Posterior cingulate gyrus (tissue), 11 donors: ENCODE results near the gene ACTRT2.

Experiments used
- DNase-seq, 10 donors: peaks; one replicate each; pipeline versions ENCODE4 v3.0.0 to v3.0.0-alpha.2; 2020 to 2021; ENCODE audit warnings: mixed read lengths in 3 of 10
- intact Hi-C: fragments of 100-400 bp; cut with DNase I; formaldehyde crosslinking; loops from one replicate; pipeline ENCODE4 v1.15.1; 2023

Gene ACTRT2

GRCh38 chr1:3028531-3029282, 7.4 kb downstream of the ACTRT2 start:
- DNase-seq: peak in 2 of 10 donors; percentile 13 to 81
- intact Hi-C loops: no loop called here

- no peak for DNase-seq
- intact Hi-C loops: no loop called here
Measured at GRCh38 chr1:3029481-3029961, 8.3 kb downstream of the ACTRT2 start.

- peak in 2 of 10 donors; percentile 6 to 81 for DNase-seq
- intact Hi-C loops: no loop called here
Measured at GRCh38 chr1:3029991-3030662, 8.9 kb downstream of the ACTRT2 start.

- intact Hi-C loops: no loop called here
- DNase-seq: peak in 6 of 10 donors; percentile 55 to 95 (median 66)
Measured at GRCh38 chr1:3030663-3031381, 9.6 kb downstream of the ACTRT2 start.

GRCh38 chr1:3031401-3032221, 10.3 kb downstream of the ACTRT2 start:
- DNase-seq: peak in 4 of 10 donors; percentile 21 to 92 (median 44)
- intact Hi-C loops: no loop called here

GRCh38 chr1:3032371-3033039, 11.2 kb downstream of the ACTRT2 start:
- intact Hi-C loops: no loop called here
- DNase-seq: peak in 3 of 10 donors; percentile 4 to 72 (median 57)

GRCh38 chr1:3033040-3033789, 11.9 kb downstream of the ACTRT2 start:
- DNase-seq: peak in 3 of 10 donors; percentile 3 to 70 (median 54)
- intact Hi-C loops: no loop called here

GRCh38 chr1:3033790-3034090, 12.5 kb downstream of the ACTRT2 start:
- intact Hi-C loops: no loop called here
- DNase-seq: no peak

- peak in 1 of 10 donors; percentile 15 for DNase-seq
- intact Hi-C loops: no loop called here
Measured at GRCh38 chr1:3034162-3034561, 12.9 kb downstream of the ACTRT2 start.

GRCh38 chr1:3034728-3035562, 13.7 kb downstream of the ACTRT2 start:
- intact Hi-C loops: no loop called here
- peak in 3 of 10 donors; percentile 5 to 75 (median 31) for DNase-seq

GRCh38 chr1:3035563-3036446, 14.5 kb downstream of the ACTRT2 start:
- intact Hi-C loops: no loop called here
- peak in 2 of 10 donors; percentile 35 to 65 for DNase-seq

GRCh38 chr1:3036447-3037280, 15.4 kb downstream of the ACTRT2 start:
- DNase-seq: peak in 3 of 10 donors; percentile 3 to 67 (median 56)
- intact Hi-C loops: no loop called here

GRCh38 chr1:3037281-3038040, 16.2 kb downstream of the ACTRT2 start:
- peak in 3 of 10 donors; percentile 4 to 70 (median 25) for DNase-seq
- intact Hi-C loops: no loop called here

GRCh38 chr1:3038113-3038551, 16.9 kb downstream of the ACTRT2 start:
- intact Hi-C loops: no loop called here
- peak in 4 of 10 donors; percentile 4 to 61 (median 23) for DNase-seq

GRCh38 chr1:3038571-3039181, 17.4 kb downstream of the ACTRT2 start:
- intact Hi-C loops: no loop called here
- peak in 4 of 10 donors; percentile 1 to 79 (median 27) for DNase-seq
